Naive thymus-derived CD4-positive, alpha-beta T cell (primary cell): ENCODE measurements around the gene ZNF107. TPM values are rescaled to one million over a fixed set of nuclear protein-coding genes. Genes with fewer than 3 reads are reported as not detected.

Experiments used
- ATAC-seq: fragments of 150-1000 bp; cut with Tn5 transposase; 2 replicates; pipeline ENCODE4 v1.10.0; 2021; ENCODE audit warnings: mild to moderate bottlenecking, moderate library complexity
- CTCF ChIA-PET: fragments of 350-600 bp; sonication (Branson Sonifier 250); formaldehyde crosslinking; loops from one replicate; lab custom pipeline; 2021; ENCODE audit warnings: antibody characterized with exemption; lab: Charles Lee
- POLR2A ChIA-PET: fragments of 350-600 bp; sonication (Branson Sonifier 250); formaldehyde crosslinking; loops from one replicate; lab custom pipeline; 2021; ENCODE audit warnings: antibody characterized with exemption, inconsistent platforms; lab: Charles Lee
- DNase-seq, 9 donors: peaks; one replicate each; pipeline versions ENCODE4 v3.0.0 to v3.0.0-alpha.2; 2020 to 2022; ENCODE audit warnings: mixed read lengths in 1 of 9
- H3K27ac ChIP-seq: one replicate; pipeline ENCODE4 v1.7.0; 2013; ENCODE audit warnings: mild to moderate bottlenecking, low read depth, low read length, moderate library complexity
- H3K27me3 ChIP-seq, 2 donors: one replicate each; pipeline ENCODE4 v1.7.0; 2013; ENCODE audit warnings: low read length in 2 of 2, mild to moderate bottlenecking in 2 of 2, moderate library complexity in 2 of 2; ENCODE audit not compliant: control insufficient read depth in 2 of 2, insufficient read depth in 2 of 2
- H3K36me3 ChIP-seq, 3 experiments: 1 replicate in 2 of 3; 2 replicates in 1 of 3; pipeline ENCODE4 v1.7.0; 2013; ENCODE audit warnings: low read length in 3 of 3, mild to moderate bottlenecking in 3 of 3, moderate library complexity in 1 of 3; ENCODE audit not compliant: insufficient read depth in 3 of 3, control insufficient read depth in 2 of 3
- H3K4me1 ChIP-seq, 2 donors: one replicate each; pipeline ENCODE4 v1.7.0; 2013; ENCODE audit warnings: low read length in 2 of 2, mild to moderate bottlenecking in 2 of 2, moderate library complexity in 1 of 2; ENCODE audit not compliant: control insufficient read depth in 2 of 2, insufficient read depth in 2 of 2
- H3K4me3 ChIP-seq: 2 replicates; pipeline ENCODE4 v1.7.0; 2013; ENCODE audit warnings: mild to moderate bottlenecking, low read length
- H3K9me3 ChIP-seq, 3 experiments: 1 replicate in 2 of 3; 2 replicates in 1 of 3; pipeline ENCODE4 v1.7.0; 2013; ENCODE audit warnings: low read length in 3 of 3; ENCODE audit not compliant: control insufficient read depth in 2 of 3
- H3K27ac Mint-ChIP-seq, 9 donors: one replicate each; pipeline ENCODE4 v1.8.0; 2020 to 2022; ENCODE audit warnings: mixed read lengths in 9 of 9, mild to moderate bottlenecking in 8 of 9, moderate library complexity in 5 of 9, inconsistent platforms in 2 of 9
- H3K27me3 Mint-ChIP-seq, 5 donors: one replicate each; pipeline ENCODE4 v1.8.0; 2021 to 2022; ENCODE audit warnings: mixed read lengths in 5 of 5, mild to moderate bottlenecking in 1 of 5
- H3K36me3 Mint-ChIP-seq, 5 donors: one replicate each; pipeline ENCODE4 v1.8.0; 2020 to 2022; ENCODE audit warnings: mixed read lengths in 5 of 5, mild to moderate bottlenecking in 3 of 5, inconsistent platforms in 1 of 5
- H3K4me1 Mint-ChIP-seq, 7 donors: one replicate each; pipeline ENCODE4 v1.8.0; 2020 to 2022; ENCODE audit warnings: mixed read lengths in 7 of 7, mild to moderate bottlenecking in 3 of 7, inconsistent platforms in 1 of 7
- H3K4me3 Mint-ChIP-seq, 10 donors: one replicate each; pipeline ENCODE4 v1.8.0; 2020 to 2022; ENCODE audit warnings: mild to moderate bottlenecking in 10 of 10, mixed read lengths in 10 of 10, moderate library complexity in 6 of 10, inconsistent platforms in 2 of 10
- H3K9me3 Mint-ChIP-seq, 11 donors: one replicate each; pipeline ENCODE4 v1.8.0; 2020 to 2022; ENCODE audit warnings: mixed read lengths in 11 of 11, mild to moderate bottlenecking in 4 of 11, inconsistent platforms in 1 of 11, moderate library complexity in 1 of 11
- intact Hi-C, 2 donors: fragments of 100-400 bp; cut with micrococcal nuclease; formaldehyde crosslinking; loops; one replicate each; pipeline ENCODE4 v1.15.1; 2023
- microRNA-seq: library from miRNA; unstranded; fragments of <30 nt; microRNA quantifications from one replicate; pipeline ENCODE4 v1.2.0, GENCODE V29; 2022; ENCODE audit warnings: borderline microRNAs expressed
- polyA plus RNA-seq, 2 donors: library from polyadenylated mRNA; unstranded; fragments of 300-500 nt; fragmentation: Illumina TruSeq; gene quantifications; one replicate each; pipeline ENCODE4 v1.2.3, GENCODE V29; 2021
- total RNA-seq, 6 experiments: library from RNA in 5 of 6; stranded (reverse) in 5 of 6; gene quantifications; 1 replicate in 5 of 6; 2 replicates in 1 of 6; pipeline ENCODE4 v1.2.3 and lab custom pipeline; 2021 to 2026

The ZNF107 gene
- total and polyA plus RNA-seq, 7 experiments from 2014 or later = 11.2 to 33.5 (median 15.6) TPM

- no peaks in the 10 kb centered on the region for H3K27me3 Mint-ChIP-seq
- CTCF ChIA-PET = no interaction called here
Measured at GRCh38 chr7:64758151-64758550, 92.2 kb downstream of the ZNF107 start.

More at GRCh38 chr7:64758151-64758550, 92.2 kb downstream of the ZNF107 start:
- Mint-ChIP-seq H3K27ac (no peak overlapping the region), H3K9me3 (peaks cover 0 to 13% (median 0%) of the 10 kb centered on the region in 11 donors), H3K4me1 (no peaks in the 10 kb centered on the region), H3K36me3 (no peaks in the 10 kb centered on the region), H3K4me3 (no peak overlapping the region)
- POLR2A ChIA-PET = no interaction called here
- DNase-seq = no peak
- no peak overlapping the region for H3K4me3 ChIP-seq
- no peaks in the 10 kb centered on the region for H3K4me1 ChIP-seq
- H3K36me3 ChIP-seq = no peaks in the 10 kb centered on the region
- no peaks in the 10 kb centered on the region for H3K9me3 ChIP-seq
- ATAC-seq = no peak
- intact Hi-C loops = no loop called here
- no peaks in the 10 kb centered on the region for H3K27me3 ChIP-seq
- no peak overlapping the region for H3K27ac ChIP-seq

Small RNA genes within 50 kb of the gene (microRNA-seq; reads per million reads assigned to microRNA genes)
- gene MIR6839 = not detected

Other genes starting within 250 kb of the ZNF107 start
- gene ZNF680, start 103.1 kb upstream of the ZNF107 start, total RNA-seq = 10 to 100 TPM in 4 of 5 experiments, 1 to 10 TPM in 1; 10.0 to 20.4 (median 12.0) TPM
- gene ZNF680, start 103.1 kb upstream of the ZNF107 start, polyA plus RNA-seq = 10 to 100 TPM in 1 of 2 donors, 1 to 10 TPM in 1; 9.1 to 10.3 TPM
- 10 to 100 TPM in 4 of 5 experiments, 1 to 10 TPM in 1; 8.8 to 19.0 (median 10.6) TPM for gene ZNF138, start 128.3 kb downstream of the ZNF107 start, total RNA-seq
- 10 to 100 TPM; 12.4 to 16.9 TPM for gene ZNF138, start 128.3 kb downstream of the ZNF107 start, polyA plus RNA-seq
- 10 to 100 TPM in 1 of 5 experiments, 1 to 10 TPM in 4; 3.8 to 10.9 (median 7.5) TPM for gene ZNF273, start 237.1 kb downstream of the ZNF107 start, total RNA-seq
- gene ZNF273, start 237.1 kb downstream of the ZNF107 start, polyA plus RNA-seq = 1 to 10 TPM; 3.6 to 5.8 TPM